A549 (cell line): ENCODE data around the gene SEMA4D. TPM values are rescaled to one million over a fixed set of nuclear protein-coding genes. Genes with fewer than 3 reads are reported as not detected.

Experiments used
- ATAC-seq, 2 experiments: fragments of 200-7000 bp in 1 of 2; fragments of >200 bp in 1 of 2; cut with Nextera tagmentation in 1 of 2; cut with Tn5 transposase in 1 of 2; 3 replicates each; pipeline versions ENCODE4 v1.8.0 to v1.9.1; 2018 to 2020; ENCODE audit warnings: mild to moderate bottlenecking in 1 of 2, moderate library complexity in 1 of 2
- CTCF ChIA-PET: fragments of 300-600 bp; sonication (Branson Sonifier 250); formaldehyde crosslinking; extraction: SDS; loops from one replicate; lab custom pipeline; 2021; ENCODE audit warnings: antibody characterized with exemption, inconsistent platforms; lab: Yijun Ruan, JAX
- POLR2A ChIA-PET: fragments of 350-600 bp; formaldehyde crosslinking; extraction: SDS; loops from one replicate; lab custom pipeline; 2021; ENCODE audit warnings: antibody characterized with exemption, inconsistent platforms; lab: Yijun Ruan, JAX
- DNase-seq, 2 experiments: peaks; one replicate each; pipeline versions ENCODE4 v3.0.0 to v3.0.0-alpha.2; 2011 to 2016; ENCODE audit warnings: low read depth in 1 of 2, low spot score in 1 of 2
- FAIRE-seq: peaks from 2 replicates; lab custom pipeline; 2011; peaks lifted over from hg19 to GRCh38; lab: Jason Lieb, UNC
- H3K27ac ChIP-seq, 2 experiments: fragments of >200 bp; sonication (Bioruptor Twin); formaldehyde crosslinking; 3 replicates each; pipeline ENCODE4 v1.5.1; 2016 to 2017
- H3K4me1 ChIP-seq: fragments of >200 bp; sonication (Bioruptor Twin); formaldehyde crosslinking; 3 replicates; pipeline ENCODE4 v1.6.1; 2016
- H3K4me2 ChIP-seq: fragments of >200 bp; sonication (Bioruptor Twin); formaldehyde crosslinking; 3 replicates; pipeline ENCODE4 v1.6.1; 2016
- H3K4me3 ChIP-seq: fragments of >200 bp; sonication (Bioruptor Twin); formaldehyde crosslinking; 3 replicates; pipeline ENCODE4 v1.5.1; 2016
- H3K9me3 ChIP-seq: fragments of >200 bp; sonication (Bioruptor Twin); formaldehyde crosslinking; 3 replicates; pipeline ENCODE4 v1.6.1; 2016
- CBX8 ChIP-seq: fragments of 200-600 bp; sonication (generic); IDR thresholded peaks from 2 replicates; pipeline ENCODE4 v1.6.1; 2016
- CHD2 ChIP-seq: fragments of 150-350 bp; IDR thresholded peaks from 2 replicates; pipeline ENCODE4 v1.6.1; 2014; ENCODE audit warnings: low read length; ENCODE audit not compliant: partially characterized antibody
- CHD4 ChIP-seq: fragments of 200-600 bp; sonication (generic); IDR thresholded peaks from 2 replicates; pipeline ENCODE4 v1.6.1; 2016; ENCODE audit warnings: antibody characterized with exemption, mild to moderate bottlenecking, borderline replicate concordance
- EHMT2 ChIP-seq: fragments of 200-600 bp; sonication (generic); IDR thresholded peaks from 2 replicates; pipeline ENCODE4 v1.6.1; 2016; ENCODE audit warnings: antibody characterized with exemption, low read depth, mild to moderate bottlenecking, moderate library complexity
- FOSL2 ChIP-seq, 2 experiments: fragments of 450-650 bp in 1 of 2; fragments of >200 bp in 1 of 2; sonication (Bioruptor Twin) in 1 of 2; formaldehyde crosslinking; IDR thresholded peaks; 2 replicates each; pipeline versions ENCODE4 v1.5.0 to v1.6.1; 2016 to 2020; ENCODE audit warnings: mild to moderate bottlenecking in 1 of 2, moderate library complexity in 1 of 2
- FOXS1 ChIP-seq: fragments of 250-450 bp; sonication (Bioruptor Pico); IDR thresholded peaks from 2 replicates; pipeline ENCODE4 v1.5.0; 2020; ENCODE audit warnings: mild to moderate bottlenecking, moderate library complexity
- HDAC2 ChIP-seq: fragments of 200-600 bp; sonication (generic); IDR thresholded peaks from 2 replicates; pipeline ENCODE4 v1.6.1; 2016
- HEYL ChIP-seq: fragments of 250-450 bp; sonication (Bioruptor Pico); IDR thresholded peaks from 2 replicates; pipeline ENCODE4 v1.8.0; 2021; ENCODE audit warnings: mild to moderate bottlenecking, moderate library complexity
- HOXA7 ChIP-seq: fragments of 250-450 bp; sonication (Bioruptor Pico); IDR thresholded peaks from 2 replicates; pipeline ENCODE4 v1.5.0; 2020; ENCODE audit warnings: mild to moderate bottlenecking, moderate library complexity
- JUN ChIP-seq, 2 experiments: fragments of >200 bp; sonication (Bioruptor Twin); formaldehyde crosslinking; IDR thresholded peaks; 2 replicates in 1 of 2; 3 replicates in 1 of 2; pipeline ENCODE4 v1.6.1; 2016 to 2017
- JUNB ChIP-seq: fragments of >200 bp; sonication (Bioruptor Twin); formaldehyde crosslinking; IDR thresholded peaks from 2 replicates; pipeline ENCODE4 v1.6.1; 2016
- KDM1A ChIP-seq: fragments of 200-600 bp; sonication (generic); IDR thresholded peaks from 2 replicates; pipeline ENCODE4 v1.6.1; 2016; ENCODE audit warnings: low read depth, mild to moderate bottlenecking
- MYC ChIP-seq: IDR thresholded peaks from 2 replicates; pipeline ENCODE4 v1.6.1; 2012; ENCODE audit warnings: mild to moderate bottlenecking, inconsistent platforms, low read length, improper control_type of control experiment, borderline replicate concordance
- NFE2L2 ChIP-seq: fragments of 150-350 bp; conservative IDR thresholded peaks from 2 replicates; pipeline ENCODE4 v1.6.1; 2014; ENCODE audit warnings: low read length
- PHF8 ChIP-seq: fragments of 200-600 bp; sonication (generic); IDR thresholded peaks from 2 replicates; pipeline ENCODE4 v1.6.1; 2016; ENCODE audit warnings: low read depth, mild to moderate bottlenecking, antibody characterized with exemption, moderate library complexity, borderline replicate concordance
- POLR2AphosphoS2 ChIP-seq: conservative IDR thresholded peaks from 2 replicates; pipeline ENCODE4 v1.6.1; 2012; ENCODE audit warnings: low read length, improper control_type of control experiment, inconsistent platforms
- RAD21 ChIP-seq, 2 experiments: fragments of >200 bp in 1 of 2; sonication (Bioruptor Twin) in 1 of 2; formaldehyde crosslinking in 1 of 2; IDR thresholded peaks in 1 of 2; conservative IDR thresholded peaks in 1 of 2; 2 replicates in 1 of 2; 3 replicates in 1 of 2; pipeline ENCODE4 v1.6.1; 2012 to 2018; ENCODE audit warnings: inconsistent platforms in 1 of 2
- TP53 ChIP-seq: fragments of 250-450 bp; sonication (Bioruptor Pico); IDR thresholded peaks from 2 replicates; pipeline ENCODE4 v1.5.0; 2021; ENCODE audit warnings: mild to moderate bottlenecking, moderate library complexity
- ZC3H11A ChIP-seq: fragments of 450-650 bp; IDR thresholded peaks from 2 replicates; pipeline ENCODE4 v1.6.1; 2014; ENCODE audit warnings: antibody characterized with exemption, mild to moderate bottlenecking
- ZFP36 ChIP-seq: fragments of 450-650 bp; IDR thresholded peaks from 2 replicates; pipeline ENCODE4 v1.6.1; 2014; ENCODE audit warnings: borderline replicate concordance; ENCODE audit not compliant: partially characterized antibody
- WGBS: methylation state at CpG from one replicate; pipeline ENCODE4 v1.1.6; 2017; ENCODE audit errors: missing lambda C conversion rate; 5-methylcytosine and 5-hydroxymethylcytosine counted together
- polyA plus RNA-seq, 4 experiments: library from polyadenylated mRNA; depleted of rRNA in 3 of 4; stranded (reverse); fragments of >200 nt; fragmentation: RNase III in 1 of 4; extraction: RNeasy Plus Mini Kit Qiagen cat#74134 plus additional on column Dnase treatment in 1 of 4; gene quantifications; 2 replicates in 3 of 4; 3 replicates in 1 of 4; pipeline ENCODE4 v1.2.3, GENCODE V29; 2011 to 2017
- TF ChIP-seq, protein P1 (sequence below): fragments of 200-600 bp; sonication (generic); IDR thresholded peaks from 2 replicates; pipeline ENCODE4 v1.6.1; 2016; ENCODE audit warnings: antibody characterized with exemption, mild to moderate bottlenecking, moderate library complexity
- TF ChIP-seq, protein P2 (sequence below): fragments of >200 bp; sonication (Bioruptor Twin); formaldehyde crosslinking; IDR thresholded peaks from 3 replicates; pipeline ENCODE4 v1.5.1; 2016
- TF ChIP-seq, protein P3 (sequence below): fragments of >200 bp; sonication (Bioruptor Twin); formaldehyde crosslinking; IDR thresholded peaks from 2 replicates; pipeline ENCODE4 v1.6.1; 2016
- TF ChIP-seq, protein P4 (sequence below): fragments of 150-350 bp; IDR thresholded peaks from 2 replicates; pipeline ENCODE4 v1.6.1; 2014; ENCODE audit warnings: low read depth, mild to moderate bottlenecking, low read length
- TF ChIP-seq, protein P5 (sequence below): IDR thresholded peaks from 2 replicates; pipeline ENCODE4 v1.6.1; 2012
- TF ChIP-seq, protein P6 (sequence below): fragments of 250-450 bp; sonication (Bioruptor Pico); IDR thresholded peaks from 2 replicates; pipeline ENCODE4 v1.5.0; 2021; ENCODE audit warnings: mild to moderate bottlenecking, moderate library complexity, borderline replicate concordance

SEMA4D gene
- polyA plus RNA-seq, 2 of the 4 experiments (the other 2 are of a cell fraction): 5.3 to 7.2 TPM

DNA sequence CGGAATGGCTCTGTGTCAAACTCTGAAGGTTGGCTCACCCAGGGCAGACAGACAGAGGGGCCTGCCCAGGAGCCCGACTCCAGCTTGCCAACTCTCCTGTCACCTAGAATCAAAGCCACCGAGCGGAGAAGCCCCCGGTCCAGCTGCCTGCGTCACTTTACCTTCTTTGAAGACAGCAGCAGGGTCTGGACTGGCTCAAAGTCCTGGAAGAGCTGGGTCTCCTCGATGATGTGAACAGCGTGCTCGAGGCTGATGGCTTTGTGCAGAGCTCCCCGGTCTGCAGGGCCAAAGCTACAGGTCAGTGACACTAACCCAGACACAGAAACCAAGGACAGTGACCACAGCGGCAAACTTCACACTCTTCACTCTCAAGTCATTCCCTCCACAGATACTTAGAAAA is 111.7 kb downstream of the SEMA4D start:
- no peak overlapping the region for H3K4me2 ChIP-seq
- no peak for DNase-seq
- 89% methylated on average over 11 of the region's 11 CpGs for WGBS
- POLR2A ChIA-PET: no interaction called here
- H3K9me3 ChIP-seq: no peaks in the 10 kb centered on the region
- no peak for TF ChIP-seq NFE2L2
- TF ChIP-seq ZC3H11A: no peak
- TF ChIP-seq POLR2AphosphoS2: no peak
- no peak for TF ChIP-seq EHMT2
- TF ChIP-seq PHF8: no peak
- TF ChIP-seq, protein P1, sequence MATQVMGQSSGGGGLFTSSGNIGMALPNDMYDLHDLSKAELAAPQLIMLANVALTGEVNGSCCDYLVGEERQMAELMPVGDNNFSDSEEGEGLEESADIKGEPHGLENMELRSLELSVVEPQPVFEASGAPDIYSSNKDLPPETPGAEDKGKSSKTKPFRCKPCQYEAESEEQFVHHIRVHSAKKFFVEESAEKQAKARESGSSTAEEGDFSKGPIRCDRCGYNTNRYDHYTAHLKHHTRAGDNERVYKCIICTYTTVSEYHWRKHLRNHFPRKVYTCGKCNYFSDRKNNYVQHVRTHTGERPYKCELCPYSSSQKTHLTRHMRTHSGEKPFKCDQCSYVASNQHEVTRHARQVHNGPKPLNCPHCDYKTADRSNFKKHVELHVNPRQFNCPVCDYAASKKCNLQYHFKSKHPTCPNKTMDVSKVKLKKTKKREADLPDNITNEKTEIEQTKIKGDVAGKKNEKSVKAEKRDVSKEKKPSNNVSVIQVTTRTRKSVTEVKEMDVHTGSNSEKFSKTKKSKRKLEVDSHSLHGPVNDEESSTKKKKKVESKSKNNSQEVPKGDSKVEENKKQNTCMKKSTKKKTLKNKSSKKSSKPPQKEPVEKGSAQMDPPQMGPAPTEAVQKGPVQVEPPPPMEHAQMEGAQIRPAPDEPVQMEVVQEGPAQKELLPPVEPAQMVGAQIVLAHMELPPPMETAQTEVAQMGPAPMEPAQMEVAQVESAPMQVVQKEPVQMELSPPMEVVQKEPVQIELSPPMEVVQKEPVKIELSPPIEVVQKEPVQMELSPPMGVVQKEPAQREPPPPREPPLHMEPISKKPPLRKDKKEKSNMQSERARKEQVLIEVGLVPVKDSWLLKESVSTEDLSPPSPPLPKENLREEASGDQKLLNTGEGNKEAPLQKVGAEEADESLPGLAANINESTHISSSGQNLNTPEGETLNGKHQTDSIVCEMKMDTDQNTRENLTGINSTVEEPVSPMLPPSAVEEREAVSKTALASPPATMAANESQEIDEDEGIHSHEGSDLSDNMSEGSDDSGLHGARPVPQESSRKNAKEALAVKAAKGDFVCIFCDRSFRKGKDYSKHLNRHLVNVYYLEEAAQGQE: no peak
- TF ChIP-seq, protein P2, sequence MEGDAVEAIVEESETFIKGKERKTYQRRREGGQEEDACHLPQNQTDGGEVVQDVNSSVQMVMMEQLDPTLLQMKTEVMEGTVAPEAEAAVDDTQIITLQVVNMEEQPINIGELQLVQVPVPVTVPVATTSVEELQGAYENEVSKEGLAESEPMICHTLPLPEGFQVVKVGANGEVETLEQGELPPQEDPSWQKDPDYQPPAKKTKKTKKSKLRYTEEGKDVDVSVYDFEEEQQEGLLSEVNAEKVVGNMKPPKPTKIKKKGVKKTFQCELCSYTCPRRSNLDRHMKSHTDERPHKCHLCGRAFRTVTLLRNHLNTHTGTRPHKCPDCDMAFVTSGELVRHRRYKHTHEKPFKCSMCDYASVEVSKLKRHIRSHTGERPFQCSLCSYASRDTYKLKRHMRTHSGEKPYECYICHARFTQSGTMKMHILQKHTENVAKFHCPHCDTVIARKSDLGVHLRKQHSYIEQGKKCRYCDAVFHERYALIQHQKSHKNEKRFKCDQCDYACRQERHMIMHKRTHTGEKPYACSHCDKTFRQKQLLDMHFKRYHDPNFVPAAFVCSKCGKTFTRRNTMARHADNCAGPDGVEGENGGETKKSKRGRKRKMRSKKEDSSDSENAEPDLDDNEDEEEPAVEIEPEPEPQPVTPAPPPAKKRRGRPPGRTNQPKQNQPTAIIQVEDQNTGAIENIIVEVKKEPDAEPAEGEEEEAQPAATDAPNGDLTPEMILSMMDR: no peak
- no peak for TF ChIP-seq HDAC2
- TF ChIP-seq JUNB: no peak
- TF ChIP-seq HOXA7 (CRISPR knock-in tag): no peak
- TF ChIP-seq, all 56 proteins: peak for 0
- H3K4me1 ChIP-seq: peaks cover 6% of the 10 kb centered on the region; the same call in 1 of the 3 replicates
- CTCF ChIA-PET: no interaction called here
- H3K4me3 ChIP-seq: no peak overlapping the region
- FAIRE-seq (no peak), ATAC-seq (no peak)
- no peak overlapping the region for H3K27ac ChIP-seq

DNA sequence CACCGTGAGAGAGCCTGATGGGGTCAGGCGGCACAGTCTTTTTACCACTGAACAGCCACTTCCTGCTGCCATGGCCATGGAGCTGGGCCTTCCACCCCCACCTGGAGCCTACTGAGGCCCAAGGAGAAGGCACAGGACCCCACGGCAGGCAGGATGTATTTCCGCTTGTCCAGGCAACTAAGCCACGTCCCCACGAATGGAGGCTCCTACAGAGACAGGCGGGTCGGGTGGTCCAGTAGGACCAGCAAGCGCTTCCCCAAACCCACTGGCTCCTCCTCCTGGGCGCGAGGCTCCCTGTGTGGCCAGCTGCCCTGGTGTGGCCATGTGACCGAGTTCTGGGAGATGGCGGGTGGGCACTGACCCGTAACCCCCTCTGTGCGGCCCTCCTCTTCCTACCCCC is 113.1 kb downstream of the SEMA4D start:
- Histone ChIP-seq H3K9me3 (no peaks in the 10 kb centered on the region), H3K4me1 (peaks cover 6% of the 10 kb centered on the region; the same call in 1 of the 3 replicates), H3K27ac (no peak overlapping the region), H3K4me3 (no peak overlapping the region), H3K4me2 (no peak overlapping the region)
- CTCF ChIA-PET: interaction anchor here (1.6 kb wide), 1 partner anchor 164 kb away, joined by 4 read pairs; no protein-coding TSS in a partner anchor
- FAIRE-seq (no peak), DNase-seq (no peak), ATAC-seq (no peak)
- 92% methylated on average over 6 of the region's 15 CpGs for WGBS
- POLR2A ChIA-PET: no interaction called here
- TF ChIP-seq, protein P3, sequence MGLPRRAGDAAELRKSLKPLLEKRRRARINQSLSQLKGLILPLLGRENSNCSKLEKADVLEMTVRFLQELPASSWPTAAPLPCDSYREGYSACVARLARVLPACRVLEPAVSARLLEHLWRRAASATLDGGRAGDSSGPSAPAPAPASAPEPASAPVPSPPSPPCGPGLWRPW: no peak
- TF ChIP-seq CHD2 (no peak), MYC (no peak), FOXS1 (CRISPR knock-in tag) (no peak), RAD21 (conservative IDR thresholded peaks at IDR 0.05 in 1 of 2, IDR thresholded peaks at IDR 0.05 in 1 of 2) (no peak), CBX8 (no peak), FOSL2 (IDR thresholded peaks at IDR 0.05) (no peak), FOSL2 (CRISPR knock-in tag; IDR thresholded peaks at IDR 0.05) (no peak), TP53 (CRISPR knock-in tag) (no peak), ZFP36 (no peak), KDM1A (no peak), JUN (IDR thresholded peaks at IDR 0.05) (no peak), CHD4 (no peak), HEYL (CRISPR knock-in tag) (no peak)
- TF ChIP-seq, protein P4, sequence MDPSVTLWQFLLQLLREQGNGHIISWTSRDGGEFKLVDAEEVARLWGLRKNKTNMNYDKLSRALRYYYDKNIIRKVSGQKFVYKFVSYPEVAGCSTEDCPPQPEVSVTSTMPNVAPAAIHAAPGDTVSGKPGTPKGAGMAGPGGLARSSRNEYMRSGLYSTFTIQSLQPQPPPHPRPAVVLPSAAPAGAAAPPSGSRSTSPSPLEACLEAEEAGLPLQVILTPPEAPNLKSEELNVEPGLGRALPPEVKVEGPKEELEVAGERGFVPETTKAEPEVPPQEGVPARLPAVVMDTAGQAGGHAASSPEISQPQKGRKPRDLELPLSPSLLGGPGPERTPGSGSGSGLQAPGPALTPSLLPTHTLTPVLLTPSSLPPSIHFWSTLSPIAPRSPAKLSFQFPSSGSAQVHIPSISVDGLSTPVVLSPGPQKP: no peak
- TF ChIP-seq, protein P5, sequence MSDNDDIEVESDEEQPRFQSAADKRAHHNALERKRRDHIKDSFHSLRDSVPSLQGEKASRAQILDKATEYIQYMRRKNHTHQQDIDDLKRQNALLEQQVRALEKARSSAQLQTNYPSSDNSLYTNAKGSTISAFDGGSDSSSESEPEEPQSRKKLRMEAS: no peak
- TF ChIP-seq, protein P6, sequence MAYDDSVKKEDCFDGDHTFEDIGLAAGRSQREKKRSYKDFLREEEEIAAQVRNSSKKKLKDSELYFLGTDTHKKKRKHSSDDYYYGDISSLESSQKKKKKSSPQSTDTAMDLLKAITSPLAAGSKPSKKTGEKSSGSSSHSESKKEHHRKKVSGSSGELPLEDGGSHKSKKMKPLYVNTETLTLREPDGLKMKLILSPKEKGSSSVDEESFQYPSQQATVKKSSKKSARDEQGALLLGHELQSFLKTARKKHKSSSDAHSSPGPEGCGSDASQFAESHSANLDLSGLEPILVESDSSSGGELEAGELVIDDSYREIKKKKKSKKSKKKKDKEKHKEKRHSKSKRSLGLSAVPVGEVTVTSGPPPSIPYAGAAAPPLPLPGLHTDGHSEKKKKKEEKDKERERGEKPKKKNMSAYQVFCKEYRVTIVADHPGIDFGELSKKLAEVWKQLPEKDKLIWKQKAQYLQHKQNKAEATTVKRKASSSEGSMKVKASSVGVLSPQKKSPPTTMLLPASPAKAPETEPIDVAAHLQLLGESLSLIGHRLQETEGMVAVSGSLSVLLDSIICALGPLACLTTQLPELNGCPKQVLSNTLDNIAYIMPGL (CRISPR knock-in tag): no peak
- TF ChIP-seq, protein P2: no peak
